ENCODE data around the gene FUT2.

Gene FUT2

GRCh38 chr19:48731452-48731851 lies 35.7 kb downstream of the FUT2 start:
- DNase-seq, result no peak

- no peak for DNase-seq
Observed at GRCh38 chr19:48734625-48735024, 38.9 kb downstream of the FUT2 start.

- no peak for DNase-seq
Observed at GRCh38 chr19:48735031-48735615, 39.4 kb downstream of the FUT2 start.

- DNase-seq, result no peak
Observed at GRCh38 chr19:48737360-48737998, 41.7 kb downstream of the FUT2 start.

GRCh38 chr19:48738557-48739403 lies 43.0 kb downstream of the FUT2 start:
- peak; percentile 97 for DNase-seq

GRCh38 chr19:48739404-48740163 lies 43.8 kb downstream of the FUT2 start:
- no peak for DNase-seq

- no peak for DNase-seq
Observed at GRCh38 chr19:48740164-48740972, 44.6 kb downstream of the FUT2 start, which contains the start of gene RASIP1. Gene RASIP1, minus strand, starts transcription at chr19:48740610. Its CDS starts 328 bp downstream, at chr19:48740282.

GRCh38 chr19:48741129-48741999 lies 45.6 kb downstream of the FUT2 start:
- peak; percentile 77 for DNase-seq

GRCh38 chr19:48742096-48742495 lies 46.3 kb downstream of the FUT2 start:
- no peak for DNase-seq

GRCh38 chr19:48745208-48745995 lies 49.6 kb downstream of the FUT2 start:
- peak; percentile 75 for DNase-seq

GRCh38 chr19:48746110-48746509 lies 50.3 kb downstream of the FUT2 start:
- DNase-seq, result no peak

GRCh38 chr19:48746738-48747575 lies 51.2 kb downstream of the FUT2 start, which contains the start of gene IZUMO1:
Gene IZUMO1, minus strand, starts transcription at chr19:48746909. Its CDS starts 1,050 bp downstream, at chr19:48745859.
- DNase-seq, result peak; percentile 79

GRCh38 chr19:48749571-48750198 lies 53.9 kb downstream of the FUT2 start:
- no peak for DNase-seq

GRCh38 chr19:48750351-48750750 lies 54.6 kb downstream of the FUT2 start:
- no peak for DNase-seq

GRCh38 chr19:48750771-48751504 lies 55.2 kb downstream of the FUT2 start:
- no peak for DNase-seq

GRCh38 chr19:48751845-48752495 lies 56.2 kb downstream of the FUT2 start:
- DNase-seq, result no peak

Measured in activated effector memory CD4-positive, alpha-beta T cell treated with anti-CD3 and anti-CD28 coated beads, Interleukin-2, amount 50 U/mL, for 16 hours (primary cell).